Measurements from ENCODE around the gene ITPR2.

ITPR2 gene

GRCh38 chr12:26533211-26533610 is 299.8 kb downstream of the ITPR2 start:
- no peak overlapping the region for H3K4me3 ChIP-seq (ENCODE audit: control insufficient read depth, low read depth, low read length)
- DNase-seq (ENCODE audit: low read depth): no peak
- TF ChIP-seq, protein P1, sequence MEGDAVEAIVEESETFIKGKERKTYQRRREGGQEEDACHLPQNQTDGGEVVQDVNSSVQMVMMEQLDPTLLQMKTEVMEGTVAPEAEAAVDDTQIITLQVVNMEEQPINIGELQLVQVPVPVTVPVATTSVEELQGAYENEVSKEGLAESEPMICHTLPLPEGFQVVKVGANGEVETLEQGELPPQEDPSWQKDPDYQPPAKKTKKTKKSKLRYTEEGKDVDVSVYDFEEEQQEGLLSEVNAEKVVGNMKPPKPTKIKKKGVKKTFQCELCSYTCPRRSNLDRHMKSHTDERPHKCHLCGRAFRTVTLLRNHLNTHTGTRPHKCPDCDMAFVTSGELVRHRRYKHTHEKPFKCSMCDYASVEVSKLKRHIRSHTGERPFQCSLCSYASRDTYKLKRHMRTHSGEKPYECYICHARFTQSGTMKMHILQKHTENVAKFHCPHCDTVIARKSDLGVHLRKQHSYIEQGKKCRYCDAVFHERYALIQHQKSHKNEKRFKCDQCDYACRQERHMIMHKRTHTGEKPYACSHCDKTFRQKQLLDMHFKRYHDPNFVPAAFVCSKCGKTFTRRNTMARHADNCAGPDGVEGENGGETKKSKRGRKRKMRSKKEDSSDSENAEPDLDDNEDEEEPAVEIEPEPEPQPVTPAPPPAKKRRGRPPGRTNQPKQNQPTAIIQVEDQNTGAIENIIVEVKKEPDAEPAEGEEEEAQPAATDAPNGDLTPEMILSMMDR (conservative IDR thresholded peaks at IDR 0.05; ENCODE audit: control insufficient read depth, insufficient read depth, low read depth, low read length): no peak

GRCh38 chr12:26530461-26530860 is 302.5 kb downstream of the ITPR2 start:
- TF ChIP-seq, protein P1 (conservative IDR thresholded peaks at IDR 0.05; ENCODE audit: control insufficient read depth, insufficient read depth, low read depth, low read length): no peak
- DNase-seq (ENCODE audit: low read depth): no peak
- no peak overlapping the region for H3K4me3 ChIP-seq (ENCODE audit: control insufficient read depth, low read depth, low read length)

- TF ChIP-seq, protein P1 (conservative IDR thresholded peaks at IDR 0.05; ENCODE audit: control insufficient read depth, insufficient read depth, low read depth, low read length): no peak
- H3K4me3 ChIP-seq (ENCODE audit: control insufficient read depth, low read depth, low read length): no peak overlapping the region
- no peak for DNase-seq (ENCODE audit: low read depth)
Measured at GRCh38 chr12:26528943-26529342, 304.1 kb downstream of the ITPR2 start.

DNA sequence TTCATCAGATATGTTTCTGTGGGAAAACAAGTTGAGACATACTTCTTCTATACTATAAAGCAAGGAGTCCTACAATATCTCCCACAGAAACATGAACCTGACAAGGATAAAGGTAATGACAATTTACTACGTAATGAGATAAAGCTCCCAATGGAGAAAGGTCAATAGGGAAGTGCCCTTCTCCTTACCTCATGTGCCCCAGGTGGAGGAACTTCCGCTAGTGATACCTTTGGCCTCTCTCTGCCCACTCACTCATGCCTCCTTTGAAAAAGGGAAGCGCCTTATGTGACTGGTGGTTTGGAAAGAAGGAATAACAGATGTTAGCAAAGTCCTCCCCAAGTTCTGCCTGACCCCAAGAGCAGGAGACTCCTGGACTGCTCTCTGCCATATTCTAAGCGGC is 305.3 kb downstream of the ITPR2 start:
- DNase-seq (ENCODE audit: low read depth): no peak
- no peak overlapping the region for H3K4me3 ChIP-seq (ENCODE audit: control insufficient read depth, low read depth, low read length)
- TF ChIP-seq, protein P1 (conservative IDR thresholded peaks at IDR 0.05; ENCODE audit: control insufficient read depth, insufficient read depth, low read depth, low read length): no peak

DNA sequence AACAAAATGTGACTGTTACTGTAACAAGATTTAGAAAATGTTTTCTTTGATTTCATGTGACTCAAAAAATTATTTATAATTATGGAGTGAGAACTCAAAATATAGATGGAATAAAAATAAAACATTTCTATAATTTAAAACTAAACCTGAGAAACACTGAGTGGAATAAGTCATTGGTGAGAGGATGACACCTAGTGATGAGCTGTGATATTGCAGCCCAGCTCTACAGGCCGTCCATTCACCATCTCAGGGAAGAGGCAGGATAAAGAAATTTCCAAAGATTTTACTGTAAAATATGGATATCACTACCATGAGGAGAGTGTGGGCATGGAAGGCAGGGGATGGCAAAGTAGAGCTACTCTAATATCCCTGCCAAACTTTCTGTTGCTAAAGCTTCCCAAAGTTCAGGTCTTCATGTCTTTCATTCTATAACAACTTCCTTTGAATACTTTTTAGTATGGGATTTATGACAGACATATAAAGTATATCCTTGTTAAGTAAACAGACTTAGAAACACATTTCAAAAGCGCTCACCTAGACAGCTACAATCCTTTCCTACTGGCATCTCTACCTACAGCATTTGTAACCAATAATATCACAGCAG is 308.0 kb downstream of the ITPR2 start:
- peak; percentile 52 for DNase-seq (ENCODE audit: low read depth)
- TF ChIP-seq, protein P1 (conservative IDR thresholded peaks at IDR 0.05; ENCODE audit: control insufficient read depth, insufficient read depth, low read depth, low read length): peak; percentile 82
- H3K4me3 ChIP-seq (ENCODE audit: control insufficient read depth, low read depth, low read length): no peak overlapping the region

- peak; percentile 97 for DNase-seq (ENCODE audit: low read depth)
- TF ChIP-seq, protein P1 (conservative IDR thresholded peaks at IDR 0.05; ENCODE audit: control insufficient read depth, insufficient read depth, low read depth, low read length): no peak
- H3K4me3 ChIP-seq (ENCODE audit: control insufficient read depth, low read depth, low read length): no peak overlapping the region
Measured at GRCh38 chr12:26523708-26524150, 309.3 kb downstream of the ITPR2 start.

GRCh38 chr12:26520869-26521268 is 312.1 kb downstream of the ITPR2 start:
- no peak overlapping the region for H3K4me3 ChIP-seq (ENCODE audit: control insufficient read depth, low read depth, low read length)
- TF ChIP-seq, protein P1 (conservative IDR thresholded peaks at IDR 0.05; ENCODE audit: control insufficient read depth, insufficient read depth, low read depth, low read length): no peak
- no peak for DNase-seq (ENCODE audit: low read depth)

All from fibroblast of mammary gland (primary cell).